Astrocyte of the cerebellum (primary cell): ENCODE data around the gene OR1M1.

Source experiments
- DNase-seq: peaks from one replicate; pipeline ENCODE4 v3.0.0-alpha.2; 2011; ENCODE audit warnings: low read depth
- H3K4me3 ChIP-seq: 2 replicates; pipeline ENCODE4 v1.5.1; 2011; ENCODE audit warnings: mild to moderate bottlenecking, low read depth, low read length, moderate library complexity
- CTCF ChIP-seq: IDR thresholded peaks from 2 replicates; pipeline ENCODE4 v1.5.1; 2012; ENCODE audit warnings: low read length, low read depth, moderate library complexity, mild to moderate bottlenecking; ENCODE audit errors: missing control alignments
- in situ Hi-C: cut with HindIII; loops from 2 replicates; pipeline ENCODE4 v1.10.0; 2017; ENCODE audit warnings: low sequenced_read_pairs

Gene OR1M1

GRCh38 chr19:9086761-9087160, at the start of gene OR1M1:
Gene OR1M1 (plus strand): TSS chr19:9087061. CDS start chr19:9093245, 6,184 bp downstream.
- TF ChIP-seq CTCF = no peak
- DNase-seq = no peak
- in situ Hi-C loops = loop anchor here (25.0 kb wide), 1 partner anchor 424 kb away; no protein-coding TSS in a partner anchor
- H3K4me3 ChIP-seq = no peak within 1 kb of the TSS

- H3K4me3 ChIP-seq = no peak overlapping the region
- DNase-seq = no peak
- in situ Hi-C loops = no loop called here
- TF ChIP-seq CTCF = no peak
These were observed 49.3 kb upstream of the OR1M1 start for GRCh38 chr19:9037400-9038062.

GRCh38 chr19:9039728-9040127, 47.1 kb upstream of the OR1M1 start:
- in situ Hi-C loops = no loop called here
- no peak overlapping the region for H3K4me3 ChIP-seq
- TF ChIP-seq CTCF = no peak
- DNase-seq = no peak

- no peak overlapping the region for H3K4me3 ChIP-seq
- no peak for TF ChIP-seq CTCF
- no peak for DNase-seq
- in situ Hi-C loops = no loop called here
These were observed 46.7 kb upstream of the OR1M1 start for GRCh38 chr19:9040131-9040530.

GRCh38 chr19:9041023-9041422, 45.8 kb upstream of the OR1M1 start:
- no peak overlapping the region for H3K4me3 ChIP-seq
- TF ChIP-seq CTCF = no peak
- in situ Hi-C loops = no loop called here
- DNase-seq = no peak

GRCh38 chr19:9043524-9043923, 43.3 kb upstream of the OR1M1 start:
- no peak for DNase-seq
- no peak overlapping the region for H3K4me3 ChIP-seq
- no peak for TF ChIP-seq CTCF
- in situ Hi-C loops = no loop called here

- no peak for TF ChIP-seq CTCF
- H3K4me3 ChIP-seq = no peak overlapping the region
- in situ Hi-C loops = no loop called here
- DNase-seq = no peak
These were observed 42.4 kb upstream of the OR1M1 start for GRCh38 chr19:9044449-9044848.
